Measurements from ENCODE around the gene PTPN14.
A peak's percentile ranks its signal among the peaks of the same experiment; 100 is the strongest.

The PTPN14 gene

GRCh38 chr1:214383381-214384372 is 167.7 kb downstream of the PTPN14 start:
- H3K27ac ChIP-seq (ENCODE audit: low read depth, low read length), result no peak overlapping the region
- H3K4me1 ChIP-seq (ENCODE audit: control insufficient read depth, insufficient read depth, low read length, unreplicated experiment), result peaks cover 3% of the 10 kb centered on the region
- H3K27me3 ChIP-seq (ENCODE audit: insufficient read depth, low read length), result no peaks in the 10 kb centered on the region
- no peak overlapping the region for H3K4me3 ChIP-seq (ENCODE audit: low read depth, low read length)
- no peak overlapping the region for H2AFZ ChIP-seq (ENCODE audit: low read length, unreplicated experiment)
- H3K36me3 ChIP-seq (ENCODE audit: insufficient read depth, low read length), result peaks cover 54% of the 10 kb centered on the region
- H3K79me2 ChIP-seq (ENCODE audit: control insufficient read depth, insufficient read depth, low read length, unreplicated experiment), result no peaks in the 10 kb centered on the region

DNA sequence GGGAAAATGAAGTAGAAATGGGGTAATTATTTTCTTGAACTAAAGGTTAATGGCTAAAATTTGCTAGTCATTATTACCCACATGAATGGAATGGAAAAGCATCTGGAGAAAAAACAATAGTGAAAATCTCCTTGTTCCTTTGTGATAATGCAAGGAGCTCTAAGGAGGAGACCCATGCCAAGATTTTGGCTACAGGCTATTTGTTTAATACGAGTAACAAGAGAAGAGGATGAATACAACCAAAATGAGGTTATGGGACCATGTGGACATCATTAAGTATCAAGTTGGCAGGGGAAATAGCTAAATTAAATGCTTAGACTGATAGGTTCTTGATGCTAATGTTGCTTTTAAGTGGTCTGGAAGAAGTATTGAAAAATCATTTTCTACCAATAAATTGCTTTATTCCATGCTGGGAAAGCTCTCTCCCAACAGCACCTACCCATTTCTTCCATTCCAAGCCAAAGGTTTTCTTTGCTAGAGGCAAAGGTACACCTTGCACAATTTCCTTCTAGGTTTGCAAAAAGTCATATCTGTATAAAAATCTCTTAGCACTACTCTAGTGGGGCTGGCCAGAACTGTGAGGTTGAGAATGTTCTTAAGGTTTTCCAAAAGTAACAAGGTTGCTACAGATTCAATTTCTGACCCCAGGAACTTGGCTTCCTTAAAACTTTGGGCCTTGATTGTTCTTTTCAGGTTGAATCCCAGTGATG is 170.3 kb downstream of the PTPN14 start:
- Histone ChIP-seq H3K4me1 (ENCODE audit: control insufficient read depth, insufficient read depth, low read length, unreplicated experiment) (peaks cover 15% of the 10 kb centered on the region), H3K27me3 (ENCODE audit: insufficient read depth, low read length) (no peaks in the 10 kb centered on the region), H3K27ac (ENCODE audit: low read depth, low read length) (no peak overlapping the region), H3K79me2 (ENCODE audit: control insufficient read depth, insufficient read depth, low read length, unreplicated experiment) (no peaks in the 10 kb centered on the region), H3K4me3 (ENCODE audit: low read depth, low read length) (no peak overlapping the region), H3K36me3 (ENCODE audit: insufficient read depth, low read length) (peaks cover 52% of the 10 kb centered on the region), H2AFZ (ENCODE audit: low read length, unreplicated experiment) (no peak overlapping the region)

- H3K36me3 ChIP-seq (ENCODE audit: insufficient read depth, low read length), result peaks cover 59% of the 10 kb centered on the region
- no peak overlapping the region for H3K27ac ChIP-seq (ENCODE audit: low read depth, low read length)
- no peak overlapping the region for H2AFZ ChIP-seq (ENCODE audit: low read length, unreplicated experiment)
- H3K27me3 ChIP-seq (ENCODE audit: insufficient read depth, low read length), result no peaks in the 10 kb centered on the region
- no peak overlapping the region for H3K4me3 ChIP-seq (ENCODE audit: low read depth, low read length)
- H3K4me1 ChIP-seq (ENCODE audit: control insufficient read depth, insufficient read depth, low read length, unreplicated experiment), result peaks cover 15% of the 10 kb centered on the region
- H3K79me2 ChIP-seq (ENCODE audit: control insufficient read depth, insufficient read depth, low read length, unreplicated experiment), result no peaks in the 10 kb centered on the region
These were observed 171.0 kb downstream of the PTPN14 start for GRCh38 chr1:214380396-214380795.

DNA sequence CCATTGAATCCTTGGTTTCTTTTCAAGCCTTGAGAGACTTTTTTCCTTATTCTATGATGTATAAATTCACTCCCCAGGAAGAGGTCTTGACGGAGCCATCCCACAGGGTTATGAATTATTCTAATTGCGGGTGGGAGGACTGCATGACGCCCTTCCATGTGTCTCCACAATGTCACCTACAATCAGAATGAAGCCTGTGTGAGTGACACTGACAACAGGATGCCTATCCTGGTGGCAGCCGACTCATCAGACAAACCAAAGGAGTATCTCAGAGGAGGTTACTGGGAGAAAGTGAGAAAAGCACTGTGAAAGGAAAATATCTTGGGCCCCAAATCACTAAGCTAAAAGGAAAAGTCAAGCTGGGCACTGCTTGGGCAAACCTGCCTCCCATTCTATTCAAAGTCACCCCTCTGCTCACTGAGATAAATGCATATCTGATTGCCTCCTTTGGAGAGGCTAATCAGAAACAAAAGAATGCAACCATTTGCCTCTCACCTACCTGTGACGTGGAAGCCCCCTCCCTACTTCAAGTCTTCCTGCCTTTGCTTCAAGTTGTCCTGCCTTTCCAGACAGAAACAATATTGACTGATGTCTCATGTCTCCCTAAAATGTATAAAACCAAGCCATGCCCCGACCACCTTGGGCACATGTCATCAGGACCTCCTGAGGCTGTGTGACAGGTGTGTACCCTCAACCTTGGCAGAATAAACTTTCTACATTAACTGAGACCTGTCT is 172.0 kb downstream of the PTPN14 start:
- H3K36me3 ChIP-seq (ENCODE audit: insufficient read depth, low read length), result peaks cover 56% of the 10 kb centered on the region
- no peak overlapping the region for H3K4me3 ChIP-seq (ENCODE audit: low read depth, low read length)
- no peak overlapping the region for H3K27ac ChIP-seq (ENCODE audit: low read depth, low read length)
- H2AFZ ChIP-seq (ENCODE audit: low read length, unreplicated experiment), result no peak overlapping the region
- peaks cover 15% of the 10 kb centered on the region for H3K4me1 ChIP-seq (ENCODE audit: control insufficient read depth, insufficient read depth, low read length, unreplicated experiment)
- H3K79me2 ChIP-seq (ENCODE audit: control insufficient read depth, insufficient read depth, low read length, unreplicated experiment), result no peaks in the 10 kb centered on the region
- no peaks in the 10 kb centered on the region for H3K27me3 ChIP-seq (ENCODE audit: insufficient read depth, low read length)

- H3K79me2 ChIP-seq (ENCODE audit: control insufficient read depth, insufficient read depth, low read length, unreplicated experiment), result no peaks in the 10 kb centered on the region
- no peak overlapping the region for H2AFZ ChIP-seq (ENCODE audit: low read length, unreplicated experiment)
- peaks cover 15% of the 10 kb centered on the region for H3K4me1 ChIP-seq (ENCODE audit: control insufficient read depth, insufficient read depth, low read length, unreplicated experiment)
- H3K4me3 ChIP-seq (ENCODE audit: low read depth, low read length), result no peak overlapping the region
- peak overlapping the region; percentile 13; the same call in 1 of the 2 replicates for H3K27ac ChIP-seq (ENCODE audit: low read depth, low read length)
- peaks cover 54% of the 10 kb centered on the region for H3K36me3 ChIP-seq (ENCODE audit: insufficient read depth, low read length)
- H3K27me3 ChIP-seq (ENCODE audit: insufficient read depth, low read length), result no peaks in the 10 kb centered on the region
These were observed 172.9 kb downstream of the PTPN14 start for GRCh38 chr1:214378492-214378891.

DNA sequence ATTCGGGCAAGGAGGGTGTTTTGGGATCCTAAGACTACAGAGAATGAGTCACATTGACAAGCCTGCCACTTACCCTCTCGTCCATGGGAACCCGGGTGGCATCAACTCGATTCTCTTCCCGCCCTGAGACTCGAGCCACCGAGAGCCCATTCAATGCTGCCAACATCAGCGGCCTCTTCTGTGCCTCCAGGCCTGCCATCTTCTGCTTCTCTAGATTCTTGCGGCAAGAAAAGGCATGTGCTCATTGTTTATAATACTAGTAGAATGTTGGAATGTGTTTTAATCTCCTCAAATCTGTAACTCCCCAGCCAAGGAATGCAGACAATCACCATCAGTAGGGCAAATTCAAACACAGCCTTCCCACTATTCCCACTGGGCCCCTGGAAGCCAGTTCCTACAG is 173.5 kb downstream of the PTPN14 start:
- H3K27ac ChIP-seq (ENCODE audit: low read depth, low read length), result peak overlapping the region; percentile 13; the same call in 1 of the 2 replicates
- H3K4me1 ChIP-seq (ENCODE audit: control insufficient read depth, insufficient read depth, low read length, unreplicated experiment), result peaks cover 15% of the 10 kb centered on the region
- no peak overlapping the region for H2AFZ ChIP-seq (ENCODE audit: low read length, unreplicated experiment)
- peaks cover under 1% of the 10 kb centered on the region for H3K79me2 ChIP-seq (ENCODE audit: control insufficient read depth, insufficient read depth, low read length, unreplicated experiment)
- no peak overlapping the region for H3K4me3 ChIP-seq (ENCODE audit: low read depth, low read length)
- peaks cover 48% of the 10 kb centered on the region for H3K36me3 ChIP-seq (ENCODE audit: insufficient read depth, low read length)
- H3K27me3 ChIP-seq (ENCODE audit: insufficient read depth, low read length), result no peaks in the 10 kb centered on the region

DNA sequence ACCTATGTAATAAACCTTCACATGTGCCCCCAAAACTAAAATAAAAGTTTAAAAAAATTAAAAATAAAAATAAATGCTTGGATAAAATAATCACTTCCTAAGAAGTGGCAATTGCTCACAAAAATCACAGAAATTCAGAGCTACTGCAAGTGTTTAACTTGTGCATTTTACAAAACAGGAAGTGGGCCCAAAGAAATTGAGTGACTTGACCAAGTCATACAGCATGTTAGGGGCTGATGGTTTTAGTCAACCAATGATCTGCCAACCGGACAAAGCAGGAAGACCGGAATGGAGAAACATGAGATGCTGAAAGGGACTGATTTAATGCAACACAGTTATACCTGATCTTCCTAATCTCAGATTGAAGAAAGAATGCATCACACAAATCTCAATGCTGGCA is 173.9 kb downstream of the PTPN14 start:
- Histone ChIP-seq H3K79me2 (ENCODE audit: control insufficient read depth, insufficient read depth, low read length, unreplicated experiment) (peaks cover 2% of the 10 kb centered on the region), H3K4me3 (ENCODE audit: low read depth, low read length) (no peak overlapping the region), H3K27ac (ENCODE audit: low read depth, low read length) (0 out of 2 replicates have a peak overlapping the region, but pooled peaks have one; percentile 2), H3K36me3 (ENCODE audit: insufficient read depth, low read length) (peaks cover 47% of the 10 kb centered on the region), H3K27me3 (ENCODE audit: insufficient read depth, low read length) (no peaks in the 10 kb centered on the region), H2AFZ (ENCODE audit: low read length, unreplicated experiment) (no peak overlapping the region), H3K4me1 (ENCODE audit: control insufficient read depth, insufficient read depth, low read length, unreplicated experiment) (peaks cover 16% of the 10 kb centered on the region)

- peaks cover 2% of the 10 kb centered on the region for H3K79me2 ChIP-seq (ENCODE audit: control insufficient read depth, insufficient read depth, low read length, unreplicated experiment)
- H3K4me1 ChIP-seq (ENCODE audit: control insufficient read depth, insufficient read depth, low read length, unreplicated experiment), result peaks cover 6% of the 10 kb centered on the region
- no peak overlapping the region for H3K4me3 ChIP-seq (ENCODE audit: low read depth, low read length)
- peaks cover 59% of the 10 kb centered on the region for H3K36me3 ChIP-seq (ENCODE audit: insufficient read depth, low read length)
- no peak overlapping the region for H2AFZ ChIP-seq (ENCODE audit: low read length, unreplicated experiment)
- H3K27ac ChIP-seq (ENCODE audit: low read depth, low read length), result no peak overlapping the region
- no peaks in the 10 kb centered on the region for H3K27me3 ChIP-seq (ENCODE audit: insufficient read depth, low read length)
These were observed 179.3 kb downstream of the PTPN14 start for GRCh38 chr1:214372092-214372491.

DNA sequence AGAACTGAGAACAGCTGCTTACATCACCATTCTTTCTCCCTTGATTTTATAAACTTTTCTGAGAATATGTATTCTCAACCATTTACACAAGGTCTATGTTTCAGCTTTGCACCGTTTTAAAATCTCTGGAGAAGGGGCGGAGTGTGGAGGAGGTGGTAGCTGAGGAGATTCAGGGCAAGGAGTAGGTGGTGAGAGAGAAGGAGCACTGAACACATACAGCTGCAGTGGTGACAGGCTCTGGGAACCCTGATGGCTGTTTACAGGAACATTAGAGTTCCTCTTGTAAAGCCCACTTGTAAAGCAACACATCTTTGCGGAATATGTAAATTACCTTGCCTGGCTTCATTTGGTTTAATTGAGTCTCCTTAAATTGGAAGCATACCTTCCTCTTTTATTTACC is 180.8 kb downstream of the PTPN14 start:
- H3K79me2 ChIP-seq (ENCODE audit: control insufficient read depth, insufficient read depth, low read length, unreplicated experiment), result peaks cover 2% of the 10 kb centered on the region
- H3K36me3 ChIP-seq (ENCODE audit: insufficient read depth, low read length), result peaks cover 49% of the 10 kb centered on the region
- no peak overlapping the region for H2AFZ ChIP-seq (ENCODE audit: low read length, unreplicated experiment)
- H3K4me3 ChIP-seq (ENCODE audit: low read depth, low read length), result no peak overlapping the region
- peaks cover 6% of the 10 kb centered on the region for H3K4me1 ChIP-seq (ENCODE audit: control insufficient read depth, insufficient read depth, low read length, unreplicated experiment)
- H3K27ac ChIP-seq (ENCODE audit: low read depth, low read length), result no peak overlapping the region
- H3K27me3 ChIP-seq (ENCODE audit: insufficient read depth, low read length), result no peaks in the 10 kb centered on the region

GRCh38 chr1:214369364-214369763 is 182.0 kb downstream of the PTPN14 start:
- Histone ChIP-seq H3K36me3 (ENCODE audit: insufficient read depth, low read length) (peaks cover 45% of the 10 kb centered on the region), H2AFZ (ENCODE audit: low read length, unreplicated experiment) (no peak overlapping the region), H3K27ac (ENCODE audit: low read depth, low read length) (no peak overlapping the region), H3K4me1 (ENCODE audit: control insufficient read depth, insufficient read depth, low read length, unreplicated experiment) (peaks cover 16% of the 10 kb centered on the region), H3K4me3 (ENCODE audit: low read depth, low read length) (no peak overlapping the region), H3K79me2 (ENCODE audit: control insufficient read depth, insufficient read depth, low read length, unreplicated experiment) (peaks cover 2% of the 10 kb centered on the region), H3K27me3 (ENCODE audit: insufficient read depth, low read length) (no peaks in the 10 kb centered on the region)

Measured in ACC112 (cell line).